ENCODE data around the gene C10orf90. TPM values are rescaled to one million over a fixed set of nuclear protein-coding genes. Genes with fewer than 3 reads are reported as not detected.
"Not testable (repeated sequence)": the region's sequence is repeated elsewhere in the genome, so short reads cannot be mapped to it uniquely, and the experiment has no call there.

C10orf90 gene
- polyA plus RNA-seq, 4 donors = 0.52 to 0.97 (median 0.72) TPM

GRCh38 chr10:126558881-126559280 lies 111.6 kb downstream of the C10orf90 start:
- no peak for DNase-seq (ENCODE audit: low read depth in 4 of 4, low spot score in 3 of 4)

GRCh38 chr10:126551202-126551601 lies 119.3 kb downstream of the C10orf90 start:
- DNase-seq (ENCODE audit: low read depth in 4 of 4, low spot score in 3 of 4) = no peak

- not testable (repeated sequence) for DNase-seq (ENCODE audit: low read depth in 4 of 4, low spot score in 3 of 4)
Measured at GRCh38 chr10:126550586-126550985, 119.9 kb downstream of the C10orf90 start.

- DNase-seq (ENCODE audit: low read depth in 4 of 4, low spot score in 3 of 4) = no peak
Measured at GRCh38 chr10:126549344-126549743, 121.1 kb downstream of the C10orf90 start.

GRCh38 chr10:126544565-126544964 lies 125.9 kb downstream of the C10orf90 start:
- no peak for DNase-seq (ENCODE audit: low read depth in 4 of 4, low spot score in 3 of 4)

GRCh38 chr10:126538439-126539135 lies 131.9 kb downstream of the C10orf90 start:
- no peak for DNase-seq (ENCODE audit: low read depth in 4 of 4, low spot score in 3 of 4)

GRCh38 chr10:126536656-126537055 lies 133.8 kb downstream of the C10orf90 start:
- DNase-seq (ENCODE audit: low read depth in 4 of 4, low spot score in 3 of 4) = no peak

- peak in 1 of 4 donors; percentile 18 for DNase-seq (ENCODE audit: low read depth in 4 of 4, low spot score in 3 of 4)
Measured at GRCh38 chr10:126536148-126536547, 134.3 kb downstream of the C10orf90 start.

GRCh38 chr10:126533644-126534043 lies 136.8 kb downstream of the C10orf90 start:
- DNase-seq (ENCODE audit: low read depth in 4 of 4, low spot score in 3 of 4) = no peak

- no peak for DNase-seq (ENCODE audit: low read depth in 4 of 4, low spot score in 3 of 4)
Measured at GRCh38 chr10:126528315-126528835, 142.1 kb downstream of the C10orf90 start.

- no peak for DNase-seq (ENCODE audit: low read depth in 4 of 4, low spot score in 3 of 4)
Measured at GRCh38 chr10:126527645-126528314, 142.7 kb downstream of the C10orf90 start.

GRCh38 chr10:126525326-126525725 lies 145.2 kb downstream of the C10orf90 start:
- no peak for DNase-seq (ENCODE audit: low read depth in 4 of 4, low spot score in 3 of 4)

GRCh38 chr10:126524526-126524925 lies 146.0 kb downstream of the C10orf90 start:
- no peak for DNase-seq (ENCODE audit: low read depth in 4 of 4, low spot score in 3 of 4)

GRCh38 chr10:126523071-126523470 lies 147.4 kb downstream of the C10orf90 start:
- no peak for DNase-seq (ENCODE audit: low read depth in 4 of 4, low spot score in 3 of 4)

- no peak for DNase-seq (ENCODE audit: low read depth in 4 of 4, low spot score in 3 of 4)
Measured at GRCh38 chr10:126521399-126521798, 149.1 kb downstream of the C10orf90 start.

GRCh38 chr10:126520751-126521317 lies 149.7 kb downstream of the C10orf90 start:
- no peak for DNase-seq (ENCODE audit: low read depth in 4 of 4, low spot score in 3 of 4)

GRCh38 chr10:126519992-126520391 lies 150.5 kb downstream of the C10orf90 start:
- no peak for DNase-seq (ENCODE audit: low read depth in 4 of 4, low spot score in 3 of 4)

GRCh38 chr10:126519185-126519584 lies 151.3 kb downstream of the C10orf90 start:
- DNase-seq (ENCODE audit: low read depth in 4 of 4, low spot score in 3 of 4) = no peak

GRCh38 chr10:126518218-126519080 lies 152.0 kb downstream of the C10orf90 start:
- no peak for DNase-seq (ENCODE audit: low read depth in 4 of 4, low spot score in 3 of 4)

- no peak for DNase-seq (ENCODE audit: low read depth in 4 of 4, low spot score in 3 of 4)
Measured at GRCh38 chr10:126516515-126516914, 154.0 kb downstream of the C10orf90 start.
